ENCODE results near the gene LRRC4C. TPM values are rescaled to one million over a fixed set of nuclear protein-coding genes. Genes with fewer than 3 reads are reported as not detected.

The LRRC4C gene
- total RNA-seq, 1 experiment from 2014 or later = 0.13 TPM

DNA sequence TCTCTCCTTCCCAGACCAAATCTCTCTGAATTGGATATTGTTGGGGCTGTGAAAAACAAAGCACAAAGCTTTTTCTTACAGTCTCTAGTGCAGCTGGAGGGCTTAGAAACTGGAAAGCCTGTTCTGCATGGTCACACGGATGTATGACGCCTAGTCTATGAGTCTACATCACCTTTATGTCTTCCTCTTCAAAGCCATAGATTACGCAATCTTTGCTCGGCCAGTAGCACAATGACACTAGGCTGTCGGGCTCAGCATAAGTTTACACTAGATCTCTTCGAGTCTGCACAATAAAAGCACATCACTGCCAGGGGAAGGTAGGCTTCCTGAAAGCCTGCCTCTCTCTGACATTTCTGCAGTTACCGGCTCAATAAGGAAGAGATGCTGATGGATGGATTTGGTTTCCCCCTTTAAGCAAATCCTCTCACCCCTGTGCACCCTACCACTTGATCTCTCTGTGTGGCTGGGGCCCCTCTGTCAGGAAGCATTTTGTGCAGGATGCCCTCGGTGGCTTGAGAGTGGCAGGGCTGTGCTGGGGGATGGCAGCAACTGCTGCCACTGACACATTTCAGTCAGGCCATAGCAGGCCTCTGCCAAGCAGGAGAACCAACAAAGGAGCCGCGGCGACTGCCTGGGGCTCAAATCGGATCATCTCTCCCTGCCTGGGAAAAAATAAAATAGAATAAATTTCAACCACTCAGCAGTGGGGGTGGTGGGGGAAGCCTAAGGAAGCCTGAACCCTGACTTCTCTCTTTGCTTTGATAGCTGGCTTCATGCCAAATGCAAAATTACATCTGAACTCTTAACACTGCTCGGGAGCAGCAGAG, 1272.8 kb downstream of the LRRC4C start:
- Histone ChIP-seq H2BK120ac (ENCODE audit: low read depth, low read length, poor library complexity, severe bottlenecking) (no peak overlapping the region), H3K23me2 (ENCODE audit: insufficient read length, low read depth, low read length, poor library complexity, severe bottlenecking) (no peaks in the 10 kb centered on the region), H4K91ac (ENCODE audit: insufficient read length, low read depth, low read length) (no peak overlapping the region), H4K20me1 (ENCODE audit: control insufficient read depth, insufficient read depth, insufficient read length) (no peaks in the 10 kb centered on the region), H2AK5ac (ENCODE audit: insufficient read length, low read length) (no peak overlapping the region), H2BK20ac (ENCODE audit: low read depth, low read length, poor library complexity, severe bottlenecking) (no peak overlapping the region), H3K18ac (ENCODE audit: insufficient read length, low read depth, low read length) (no peak overlapping the region), H3K23ac (ENCODE audit: insufficient read length, low read depth, low read length) (no peak overlapping the region), H3K4ac (ENCODE audit: low read depth, low read length) (no peak overlapping the region), H3K56ac (ENCODE audit: insufficient read length, low read depth, low read length) (no peak overlapping the region), H2BK5ac (ENCODE audit: insufficient read length, low read length) (no peak overlapping the region), H3K14ac (ENCODE audit: insufficient read depth, low read length) (no peak overlapping the region), H3K9me3 (ENCODE audit: control insufficient read depth, low read depth, low read length) (no peaks in the 10 kb centered on the region), H3K79me2 (ENCODE audit: insufficient read depth, low read length) (no peaks in the 10 kb centered on the region), H2BK12ac (ENCODE audit: insufficient read length, low read depth, low read length) (no peak overlapping the region), H4K8ac (replicated peaks; ENCODE audit: insufficient read length, low read depth, low read length) (no peak overlapping the region), H2BK15ac (ENCODE audit: low read depth, low read length) (no peak overlapping the region), H3T11ph (ENCODE audit: low read length) (no peak overlapping the region), H3K27ac (ENCODE audit: insufficient read length, low read depth, low read length) (no peak overlapping the region), H3K9ac (ENCODE audit: extremely low read depth, insufficient read length, low read length) (no peak overlapping the region), H3K4me1 (ENCODE audit: insufficient read depth, low read length) (no peaks in the 10 kb centered on the region), H3K4me2 (ENCODE audit: insufficient read depth, insufficient read length, low read length) (no peak overlapping the region), H3K27me3 (ENCODE audit: insufficient read depth, low read length) (no peaks in the 10 kb centered on the region), H4K5ac (ENCODE audit: insufficient read length, low read depth, low read length) (no peak overlapping the region), H3K79me1 (ENCODE audit: insufficient read depth, low read depth, low read length, poor library complexity, severe bottlenecking) (no peaks in the 10 kb centered on the region), H2AFZ (ENCODE audit: low read length) (no peak overlapping the region)
- WGBS (ENCODE audit: extremely low coverage, insufficient read length, low lambda C conversion rate) = no CpG with 5 or more reads among the region's 13 CpGs
- no peaks in the 10 kb centered on the region for H3K9me3 Mint-ChIP-seq
- H3K4me1 Mint-ChIP-seq = peaks cover 6 to 16% of the 10 kb centered on the region in 2 experiments
- TF ChIP-seq, protein P1, sequence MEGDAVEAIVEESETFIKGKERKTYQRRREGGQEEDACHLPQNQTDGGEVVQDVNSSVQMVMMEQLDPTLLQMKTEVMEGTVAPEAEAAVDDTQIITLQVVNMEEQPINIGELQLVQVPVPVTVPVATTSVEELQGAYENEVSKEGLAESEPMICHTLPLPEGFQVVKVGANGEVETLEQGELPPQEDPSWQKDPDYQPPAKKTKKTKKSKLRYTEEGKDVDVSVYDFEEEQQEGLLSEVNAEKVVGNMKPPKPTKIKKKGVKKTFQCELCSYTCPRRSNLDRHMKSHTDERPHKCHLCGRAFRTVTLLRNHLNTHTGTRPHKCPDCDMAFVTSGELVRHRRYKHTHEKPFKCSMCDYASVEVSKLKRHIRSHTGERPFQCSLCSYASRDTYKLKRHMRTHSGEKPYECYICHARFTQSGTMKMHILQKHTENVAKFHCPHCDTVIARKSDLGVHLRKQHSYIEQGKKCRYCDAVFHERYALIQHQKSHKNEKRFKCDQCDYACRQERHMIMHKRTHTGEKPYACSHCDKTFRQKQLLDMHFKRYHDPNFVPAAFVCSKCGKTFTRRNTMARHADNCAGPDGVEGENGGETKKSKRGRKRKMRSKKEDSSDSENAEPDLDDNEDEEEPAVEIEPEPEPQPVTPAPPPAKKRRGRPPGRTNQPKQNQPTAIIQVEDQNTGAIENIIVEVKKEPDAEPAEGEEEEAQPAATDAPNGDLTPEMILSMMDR (conservative IDR thresholded peaks at IDR 0.05) = no peak
- H3K4me3 Mint-ChIP-seq = no peak overlapping the region
- H3K36me3 Mint-ChIP-seq (ENCODE audit: insufficient read depth in 1 of 3, low read depth in 3 of 3) = no peaks in the 10 kb centered on the region
- no peak for DNase-seq
- H3K27ac Mint-ChIP-seq = no peak overlapping the region
- H3K27me3 Mint-ChIP-seq (ENCODE audit: low read depth) = peaks cover 14% of the 10 kb centered on the region

Measured in H9 (cell line).